IPS-NIHi7 (cell line): ENCODE data around the gene OPRL1.

Experiments used
- DNase-seq: peaks from one replicate; pipeline ENCODE4 v3.0.0; 2012; ENCODE audit warnings: mixed read lengths; ENCODE audit errors: extremely low spot score

Gene OPRL1

GRCh38 chr20:64144144-64144912 lies 64.4 kb downstream of the OPRL1 start:
- DNase-seq, result no peak

DNA sequence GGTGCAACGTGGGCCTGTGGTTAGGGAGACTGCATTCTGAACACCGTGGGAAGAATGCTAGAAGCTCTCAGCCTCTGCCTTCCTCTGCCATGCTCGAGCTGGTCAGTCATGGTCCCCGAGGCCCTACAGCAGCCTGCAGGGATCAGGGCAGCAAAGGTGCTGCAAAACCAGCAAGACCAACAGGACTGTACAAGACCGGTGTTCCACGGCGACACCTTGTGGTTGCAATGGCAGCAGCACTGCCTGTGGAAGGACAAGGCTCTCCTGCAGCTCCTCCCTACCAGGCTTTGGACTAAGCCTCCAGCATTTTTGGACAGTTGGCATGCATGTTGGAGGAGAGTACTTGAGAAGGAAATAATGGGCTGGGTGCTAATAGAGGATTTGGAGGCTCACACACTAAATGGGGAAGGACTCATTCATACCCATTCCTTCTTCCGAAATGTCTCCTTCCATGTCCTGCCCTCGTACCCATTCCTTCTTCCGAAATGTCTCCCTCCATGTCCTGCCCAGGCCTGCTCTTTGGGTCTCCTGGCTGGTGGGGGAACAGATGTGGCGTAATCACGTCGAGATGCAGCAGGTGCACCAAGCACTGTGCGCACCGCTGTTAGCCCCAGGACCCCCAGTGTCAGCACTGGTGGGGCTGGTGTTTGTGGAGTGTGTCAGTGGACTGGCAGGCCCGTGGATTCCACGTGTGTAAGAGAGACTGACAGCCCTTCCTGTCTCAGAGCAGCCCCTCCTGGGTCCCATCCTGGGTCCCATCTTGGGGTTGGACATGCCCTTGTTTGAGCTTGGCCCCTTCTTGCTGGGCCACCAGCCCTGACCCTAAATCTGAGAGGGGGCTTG lies 65.8 kb downstream of the OPRL1 start:
- no peak for DNase-seq

- no peak for DNase-seq
These were observed 66.5 kb downstream of the OPRL1 start for GRCh38 chr20:64146301-64146935.

GRCh38 chr20:64146936-64147477 lies 67.1 kb downstream of the OPRL1 start:
- DNase-seq, result no peak

- no peak for DNase-seq
These were observed 68.7 kb downstream of the OPRL1 start for GRCh38 chr20:64148581-64148980.

GRCh38 chr20:64149141-64149540 lies 69.3 kb downstream of the OPRL1 start:
- DNase-seq, result no peak

GRCh38 chr20:64149809-64150560 lies 70.1 kb downstream of the OPRL1 start:
- no peak for DNase-seq
